GM18867 (cell line): Measurements from ENCODE around the gene SLC19A1.

Source experiments
- ATAC-seq: cut with Tn5 transposase; IDR thresholded peaks from one replicate; pipeline ENCODE4 v1.9.1; 2021; ENCODE audit warnings: mild to moderate bottlenecking, moderate library complexity; ENCODE audit not compliant: unreplicated experiment

Gene SLC19A1

GRCh38 chr21:45482899-45483821 lies 59.1 kb downstream of the SLC19A1 start:
- ATAC-seq, result no peak

GRCh38 chr21:45481977-45482898 lies 60.0 kb downstream of the SLC19A1 start:
- ATAC-seq, result no peak

- no peak for ATAC-seq
Measured at GRCh38 chr21:45481566-45481965, 60.7 kb downstream of the SLC19A1 start.

- ATAC-seq, result no peak
Measured at GRCh38 chr21:45480701-45481500, 61.3 kb downstream of the SLC19A1 start.

GRCh38 chr21:45479691-45480675 lies 62.3 kb downstream of the SLC19A1 start:
- ATAC-seq, result no peak

GRCh38 chr21:45478816-45479669 lies 63.2 kb downstream of the SLC19A1 start:
- no peak for ATAC-seq

- no peak for ATAC-seq
Measured at GRCh38 chr21:45478115-45478801, 64.0 kb downstream of the SLC19A1 start.

GRCh38 chr21:45477176-45478114 lies 64.8 kb downstream of the SLC19A1 start:
- ATAC-seq, result no peak

- ATAC-seq, result no peak
Measured at GRCh38 chr21:45476582-45476981, 65.7 kb downstream of the SLC19A1 start.

- ATAC-seq, result no peak
Measured at GRCh38 chr21:45475797-45476570, 66.3 kb downstream of the SLC19A1 start.

GRCh38 chr21:45475004-45475685 lies 67.1 kb downstream of the SLC19A1 start:
- no peak for ATAC-seq

GRCh38 chr21:45474323-45474950 lies 67.8 kb downstream of the SLC19A1 start:
- ATAC-seq, result no peak

- ATAC-seq, result no peak
Measured at GRCh38 chr21:45473496-45474322, 68.5 kb downstream of the SLC19A1 start.
